LoVo (cell line): ENCODE results near the gene CLDN24.

ENCODE experiments used
- DNase-seq: peaks from one replicate; pipeline ENCODE4 v3.0.0-alpha.2; 2016; ENCODE audit warnings: low spot score

The CLDN24 gene

GRCh38 chr4:183322326-183322725 lies at the start of gene CLDN24:
TSS of gene CLDN24 (minus strand) at chr4:183322426. CDS start at chr4:183322426, 0 bp downstream.
- DNase-seq = no peak

- no peak for DNase-seq
Measured at GRCh38 chr4:183370786-183371185, 48.6 kb upstream of the CLDN24 start.

GRCh38 chr4:183369073-183369472 lies 46.8 kb upstream of the CLDN24 start:
- no peak for DNase-seq

GRCh38 chr4:183366206-183366835 lies 44.1 kb upstream of the CLDN24 start:
- no peak for DNase-seq

- DNase-seq = no peak
Measured at GRCh38 chr4:183364025-183364424, 41.8 kb upstream of the CLDN24 start.

- no peak for DNase-seq
Measured at GRCh38 chr4:183362916-183363542, 40.8 kb upstream of the CLDN24 start.

- no peak for DNase-seq
Measured at GRCh38 chr4:183362036-183362435, 39.8 kb upstream of the CLDN24 start.

- DNase-seq = no peak
Measured at GRCh38 chr4:183360161-183360919, 38.1 kb upstream of the CLDN24 start.

- DNase-seq = no peak
Measured at GRCh38 chr4:183358215-183358755, 36.1 kb upstream of the CLDN24 start.

GRCh38 chr4:183356931-183357675 lies 34.9 kb upstream of the CLDN24 start:
- DNase-seq = no peak

GRCh38 chr4:183356173-183356830 lies 34.1 kb upstream of the CLDN24 start:
- DNase-seq = no peak

GRCh38 chr4:183355405-183355804 lies 33.2 kb upstream of the CLDN24 start:
- no peak for DNase-seq

- no peak for DNase-seq
Measured at GRCh38 chr4:183354219-183354618, 32.0 kb upstream of the CLDN24 start.

GRCh38 chr4:183353557-183353956 lies 31.3 kb upstream of the CLDN24 start:
- no peak for DNase-seq

GRCh38 chr4:183352546-183352945 lies 30.3 kb upstream of the CLDN24 start:
- DNase-seq = no peak

GRCh38 chr4:183350317-183351071 lies 28.3 kb upstream of the CLDN24 start:
- no peak for DNase-seq

- DNase-seq = no peak
Measured at GRCh38 chr4:183349673-183350072, 27.4 kb upstream of the CLDN24 start.

- DNase-seq = no peak
Measured at GRCh38 chr4:183348706-183349659, 26.8 kb upstream of the CLDN24 start.

GRCh38 chr4:183348136-183348535 lies 25.9 kb upstream of the CLDN24 start:
- no peak for DNase-seq

- no peak for DNase-seq
Measured at GRCh38 chr4:183347566-183347965, 25.3 kb upstream of the CLDN24 start.
